NB4 (cell line): ENCODE measurements around the gene GPSM1.

Source experiments
- MYC ChIP-seq: IDR thresholded peaks from 2 replicates; pipeline ENCODE4 v1.6.1; 2011; ENCODE audit warnings: low read depth, low read length
- POLR2A ChIP-seq: IDR thresholded peaks from 2 replicates; pipeline ENCODE4 v1.6.1; 2011; ENCODE audit warnings: mild to moderate bottlenecking; ENCODE audit not compliant: insufficient read length; ENCODE audit errors: extremely low read depth
- TF ChIP-seq, protein P1 (sequence below): IDR thresholded peaks from one replicate; pipeline ENCODE4 v1.5.1; 2012; ENCODE audit warnings: low read depth, low read length

GRCh38 chr9:136359774-136360718 lies 32.7 kb downstream of the GPSM1 start:
- TF ChIP-seq, protein P1, sequence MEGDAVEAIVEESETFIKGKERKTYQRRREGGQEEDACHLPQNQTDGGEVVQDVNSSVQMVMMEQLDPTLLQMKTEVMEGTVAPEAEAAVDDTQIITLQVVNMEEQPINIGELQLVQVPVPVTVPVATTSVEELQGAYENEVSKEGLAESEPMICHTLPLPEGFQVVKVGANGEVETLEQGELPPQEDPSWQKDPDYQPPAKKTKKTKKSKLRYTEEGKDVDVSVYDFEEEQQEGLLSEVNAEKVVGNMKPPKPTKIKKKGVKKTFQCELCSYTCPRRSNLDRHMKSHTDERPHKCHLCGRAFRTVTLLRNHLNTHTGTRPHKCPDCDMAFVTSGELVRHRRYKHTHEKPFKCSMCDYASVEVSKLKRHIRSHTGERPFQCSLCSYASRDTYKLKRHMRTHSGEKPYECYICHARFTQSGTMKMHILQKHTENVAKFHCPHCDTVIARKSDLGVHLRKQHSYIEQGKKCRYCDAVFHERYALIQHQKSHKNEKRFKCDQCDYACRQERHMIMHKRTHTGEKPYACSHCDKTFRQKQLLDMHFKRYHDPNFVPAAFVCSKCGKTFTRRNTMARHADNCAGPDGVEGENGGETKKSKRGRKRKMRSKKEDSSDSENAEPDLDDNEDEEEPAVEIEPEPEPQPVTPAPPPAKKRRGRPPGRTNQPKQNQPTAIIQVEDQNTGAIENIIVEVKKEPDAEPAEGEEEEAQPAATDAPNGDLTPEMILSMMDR, result no peak
- TF ChIP-seq MYC (no peak), POLR2A (no peak)
